ENCODE data around the gene CA10.

The CA10 gene

GRCh38 chr17:51585514-51586104, 572.9 kb downstream of the CA10 start:
- Histone ChIP-seq H3K9ac (ENCODE audit: low read length) (no peak overlapping the region), H3K4me1 (ENCODE audit: control insufficient read depth, insufficient read depth, low read length) (no peaks in the 10 kb centered on the region), H3K36me3 (ENCODE audit: control insufficient read depth, insufficient read depth, low read length) (no peaks in the 10 kb centered on the region)

DNA sequence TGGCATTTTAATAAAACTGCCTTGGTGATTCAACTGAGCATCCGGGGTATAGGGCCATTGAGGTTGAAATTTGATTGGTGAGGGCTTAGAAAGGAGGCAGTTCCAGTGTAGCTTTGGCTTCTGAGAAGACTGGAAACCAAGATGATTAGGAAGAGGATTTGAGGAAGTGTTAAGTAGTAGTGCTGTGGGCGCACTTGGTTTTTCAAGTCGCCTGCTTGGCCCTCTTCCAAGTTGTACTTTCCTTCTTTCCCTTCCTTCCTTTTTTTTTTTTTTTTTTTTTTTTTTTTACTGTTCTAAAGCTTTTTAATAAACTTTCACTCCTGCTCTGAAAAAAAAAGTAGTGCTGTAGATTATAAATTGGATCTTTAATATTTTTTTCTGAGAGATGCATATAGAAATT, 577.6 kb downstream of the CA10 start:
- H3K27me3 ChIP-seq (ENCODE audit: control insufficient read depth, insufficient read depth, low read length) = no peaks in the 10 kb centered on the region
- no peaks in the 10 kb centered on the region for H3K4me1 ChIP-seq (ENCODE audit: control insufficient read depth, insufficient read depth, low read length)
- no peaks in the 10 kb centered on the region for H3K36me3 ChIP-seq (ENCODE audit: control insufficient read depth, insufficient read depth, low read length)
- H3K4me3 ChIP-seq (ENCODE audit: low read length) = no peak overlapping the region
- no peak overlapping the region for H3K9ac ChIP-seq (ENCODE audit: low read length)
- no peak overlapping the region for H3K27ac ChIP-seq (ENCODE audit: low read depth, low read length)

More at GRCh38 chr17:51585514-51586104, 572.9 kb downstream of the CA10 start:
- H3K27me3 ChIP-seq (ENCODE audit: control insufficient read depth, insufficient read depth, low read length) = no peaks in the 10 kb centered on the region
- H3K4me3 ChIP-seq (ENCODE audit: low read length) = no peak overlapping the region
- H3K27ac ChIP-seq (ENCODE audit: low read depth, low read length) = no peak overlapping the region
